HG02642 (cell line): ENCODE results near the gene KRT6B.

ENCODE experiments used
- ATAC-seq: cut with Tn5 transposase; IDR thresholded peaks from one replicate; pipeline ENCODE4 v1.9.1; 2021; ENCODE audit warnings: mild to moderate bottlenecking; ENCODE audit not compliant: unreplicated experiment, poor library complexity

Gene KRT6B

DNA sequence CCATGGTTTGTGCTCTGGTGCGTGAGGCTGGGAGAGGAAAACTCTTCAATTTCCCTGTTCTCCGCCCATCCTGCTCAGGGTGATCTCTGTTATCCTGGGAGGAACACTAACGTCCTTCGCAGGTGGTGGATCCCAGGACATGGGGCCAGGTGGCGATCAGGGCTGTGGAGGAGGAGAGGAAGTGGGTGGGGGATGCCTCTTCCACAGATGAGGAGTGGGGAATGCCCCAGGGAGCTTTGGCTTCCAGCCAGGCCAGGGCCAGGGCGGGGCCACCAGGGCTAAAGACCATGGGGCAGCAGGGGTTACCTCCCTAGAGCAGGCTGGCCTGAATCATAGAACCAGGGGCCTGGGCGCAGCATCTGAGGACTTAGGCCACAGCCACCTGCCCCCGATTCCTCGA is 14.4 kb downstream of the KRT6B start:
- ATAC-seq = no peak

DNA sequence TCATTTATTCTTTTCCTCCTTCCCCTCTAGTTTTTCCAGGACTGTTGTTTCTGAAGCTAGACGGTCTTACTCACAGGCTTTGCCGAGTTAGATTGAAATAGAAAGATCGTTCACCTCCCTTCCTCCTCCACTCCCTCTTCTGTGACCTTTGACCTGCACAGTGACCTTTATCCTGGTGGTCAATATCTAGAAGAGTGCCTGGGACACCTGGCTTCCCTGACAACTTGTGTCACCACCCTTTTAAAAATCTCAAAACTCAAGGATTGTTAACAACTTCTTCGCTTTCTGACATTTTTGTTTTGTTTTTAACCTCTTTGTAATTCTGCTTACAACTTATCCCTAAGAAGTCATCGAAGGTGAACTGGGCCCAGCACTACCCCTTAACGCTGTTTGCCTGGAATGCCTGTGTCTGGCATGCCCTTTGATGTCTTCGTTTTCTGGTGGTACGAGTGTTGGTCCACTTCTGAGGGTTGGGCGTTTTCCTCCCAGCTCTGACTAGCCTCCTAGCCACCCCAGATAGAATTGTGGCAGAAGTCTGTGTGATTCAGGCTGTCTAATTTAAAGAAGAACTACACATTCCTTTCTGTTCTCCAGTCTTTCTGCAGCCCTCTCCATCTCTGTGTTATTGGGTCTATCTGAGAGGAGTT is 15.0 kb downstream of the KRT6B start:
- no peak for ATAC-seq

DNA sequence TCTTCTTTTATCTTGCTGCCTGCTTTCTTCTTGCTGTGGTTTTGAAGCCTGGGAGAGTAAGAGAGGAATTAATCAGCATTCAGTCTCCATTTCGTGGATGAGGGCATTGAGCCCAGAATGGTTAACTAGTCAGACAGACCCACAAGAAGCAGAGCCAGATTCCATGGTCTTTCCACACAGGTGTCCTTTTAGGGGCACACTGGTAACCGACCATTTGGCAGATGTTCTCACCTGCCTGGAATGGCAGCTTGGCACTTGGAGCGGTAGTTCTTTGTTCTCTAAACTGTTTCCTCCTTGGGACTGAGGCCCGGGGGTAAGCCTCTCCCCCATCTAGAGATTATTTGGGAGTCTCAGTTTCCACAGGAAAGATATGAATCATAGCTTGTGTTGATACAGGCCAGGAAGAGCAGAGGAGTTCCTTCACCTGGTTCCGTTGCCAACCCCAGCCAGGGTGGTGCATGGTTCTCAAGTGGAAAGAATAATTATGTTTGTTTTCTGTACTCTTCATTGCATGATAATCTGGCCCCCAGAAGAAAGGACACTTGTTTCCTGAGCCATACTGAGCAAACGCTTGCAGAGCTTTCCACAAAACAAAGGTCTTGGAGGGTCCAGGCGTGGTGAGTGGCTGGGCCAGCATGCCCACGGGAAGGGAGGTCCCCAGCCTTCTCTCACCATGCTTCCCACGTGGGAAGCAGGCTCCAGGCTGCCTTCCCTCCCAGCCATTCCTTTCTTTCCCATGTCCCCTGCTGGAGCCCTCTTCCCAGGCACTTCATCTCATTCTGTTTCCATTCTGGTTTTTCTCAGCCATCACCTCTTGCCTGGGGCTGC is 15.7 kb downstream of the KRT6B start:
- no peak for ATAC-seq

DNA sequence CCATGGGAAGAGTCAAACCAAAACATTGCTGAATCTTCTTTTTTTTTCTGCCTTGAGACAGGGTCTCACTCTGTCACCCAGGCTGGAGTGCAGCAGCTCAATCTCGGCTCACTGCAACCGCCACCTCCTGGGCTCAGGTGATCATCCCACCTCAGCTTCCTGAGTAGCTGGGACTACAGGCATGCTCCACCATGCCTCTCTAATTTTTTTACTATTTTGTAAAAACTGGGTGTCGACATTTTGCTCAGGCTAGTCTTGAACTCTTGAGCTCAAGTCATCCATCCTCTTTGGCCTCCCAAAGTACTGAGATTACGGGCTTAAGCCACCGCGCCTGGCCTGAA is 16.3 kb downstream of the KRT6B start:
- ATAC-seq = no peak

- no peak for ATAC-seq
Observed at GRCh38 chr12:52434760-52435530, 17.0 kb downstream of the KRT6B start.

DNA sequence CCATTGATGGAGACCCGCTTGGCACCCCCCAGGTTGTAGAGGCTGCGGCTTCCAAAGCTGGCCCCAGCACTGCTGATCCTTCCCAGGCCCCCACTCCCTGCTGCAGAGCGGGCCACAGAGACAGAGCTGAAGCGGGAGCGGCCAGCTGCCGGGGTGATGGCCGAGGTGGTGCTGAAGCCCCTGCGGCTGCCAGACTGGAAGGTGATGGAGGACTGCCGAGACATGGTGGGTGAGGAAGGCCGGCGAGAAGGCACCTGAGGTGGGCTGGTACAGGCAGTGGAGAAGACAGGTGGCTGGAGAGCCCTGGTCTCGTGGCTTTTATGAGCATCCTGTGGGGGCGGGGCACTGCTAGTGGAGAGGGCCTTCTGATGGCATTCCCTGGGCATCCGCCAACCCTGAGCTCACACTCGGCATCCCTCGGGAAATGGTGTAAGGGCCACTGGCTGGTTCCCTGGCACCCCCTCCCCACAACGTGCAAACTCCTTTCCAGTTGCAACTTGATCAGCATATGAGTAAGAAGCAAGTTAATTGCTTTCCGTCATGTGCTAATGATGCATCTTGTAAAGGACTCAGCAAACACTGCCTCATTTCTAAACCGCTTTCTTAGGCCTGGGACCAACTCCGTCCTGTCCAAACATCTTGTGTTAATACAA is 17.7 kb downstream of the KRT6B start, which contains the start of gene KRT75:
Gene KRT75 (minus strand): TSS at position 291 of the 653 bp plus-strand sequence. CDS start 67 bp downstream, at position 224.
- ATAC-seq = no peak

DNA sequence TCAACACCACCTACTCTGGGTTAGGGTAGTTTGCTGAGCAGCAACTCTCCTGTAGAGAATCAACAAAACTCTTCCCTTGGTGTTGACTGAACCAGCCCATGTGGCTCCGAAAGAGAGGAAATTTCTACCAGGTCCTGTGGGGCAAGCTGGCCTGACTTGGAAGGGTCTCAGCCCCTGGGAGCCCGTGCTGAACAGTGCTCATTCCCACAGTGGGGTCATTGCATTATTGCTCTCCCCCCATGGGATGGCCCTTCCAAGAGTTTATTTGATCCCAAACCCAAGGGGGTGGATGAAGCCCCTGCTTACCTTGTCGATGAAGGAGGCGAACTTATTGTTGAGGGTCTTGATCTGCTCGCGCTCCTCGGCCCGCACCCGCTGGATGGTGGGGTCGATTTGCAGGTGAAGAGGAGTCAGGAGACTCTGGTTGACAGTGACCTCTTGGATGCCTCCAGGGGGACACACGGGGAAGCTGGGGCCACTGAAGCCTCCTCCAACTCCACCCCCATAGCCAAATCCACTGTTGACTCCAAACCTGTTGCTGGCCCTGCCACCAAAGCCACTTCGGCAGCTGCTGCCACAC is 18.4 kb downstream of the KRT6B start:
- ATAC-seq = no peak

DNA sequence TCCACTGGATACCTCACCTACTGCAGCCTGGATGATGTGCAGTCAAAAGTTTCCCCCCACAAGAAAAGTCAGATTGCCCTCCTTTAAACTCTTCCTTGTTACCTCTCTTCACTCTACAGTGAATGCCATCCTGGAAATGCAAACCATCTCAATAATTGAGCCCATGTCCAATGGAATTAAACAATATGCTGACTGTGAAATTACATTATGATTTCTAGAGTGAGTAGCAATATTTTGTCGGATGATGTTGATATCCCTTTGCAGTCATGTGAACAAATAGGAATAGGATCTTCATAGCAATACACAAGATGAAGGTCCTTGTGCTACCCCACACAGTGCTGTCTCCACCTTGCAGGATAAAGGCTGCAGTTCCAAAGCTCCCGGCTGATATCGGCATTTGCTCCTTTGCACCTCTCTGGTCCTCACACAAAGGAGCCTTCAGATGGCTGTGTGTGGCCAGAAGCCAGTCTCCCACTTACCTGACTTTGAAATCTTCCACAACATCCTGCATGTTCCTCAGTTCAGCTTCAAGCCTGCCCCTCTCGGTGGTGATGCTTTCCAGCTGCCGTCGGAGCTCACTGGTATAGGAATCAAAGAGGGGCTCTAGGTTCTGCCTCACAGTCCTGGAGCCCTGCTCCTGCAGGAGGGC is 19.3 kb downstream of the KRT6B start:
- ATAC-seq = no peak

DNA sequence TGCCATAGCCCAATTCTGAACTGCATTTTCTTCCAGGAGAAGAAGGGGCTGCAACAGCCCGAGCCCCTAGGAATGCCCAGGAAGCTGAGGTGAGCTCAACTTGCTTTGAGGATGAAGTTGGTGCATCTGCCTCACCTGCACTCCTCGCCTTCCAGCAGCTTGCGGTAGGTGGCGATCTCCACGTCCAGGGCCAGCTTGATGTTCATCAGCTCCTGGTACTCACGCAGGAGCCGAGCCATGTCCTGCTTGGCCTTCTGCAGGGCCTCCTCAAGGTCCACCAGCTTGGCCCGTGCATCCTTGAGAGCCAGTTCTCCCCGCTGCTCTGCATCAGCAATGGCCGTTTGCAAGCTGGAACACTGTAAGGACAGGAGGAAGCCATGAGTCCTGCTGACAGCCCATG is 23.8 kb downstream of the KRT6B start:
- no peak for ATAC-seq

DNA sequence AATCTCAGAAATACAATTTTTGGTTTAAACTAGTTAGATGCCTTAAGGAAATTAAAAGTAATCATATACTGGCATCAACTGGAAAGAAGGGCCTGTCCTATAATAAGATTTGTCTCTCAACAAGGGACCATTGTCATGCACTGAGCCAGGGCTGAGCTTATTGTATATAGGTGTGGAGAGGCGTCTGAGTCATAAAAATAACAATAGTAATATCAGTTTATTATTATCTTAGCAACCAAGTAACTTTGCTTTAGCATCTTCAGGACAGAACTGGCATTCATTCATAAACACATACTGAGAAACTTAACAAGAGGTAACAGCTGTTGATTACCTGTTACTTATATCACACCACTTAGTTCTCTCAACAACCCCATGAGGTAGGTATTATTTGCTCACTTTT is 24.9 kb downstream of the KRT6B start:
- no peak for ATAC-seq

DNA sequence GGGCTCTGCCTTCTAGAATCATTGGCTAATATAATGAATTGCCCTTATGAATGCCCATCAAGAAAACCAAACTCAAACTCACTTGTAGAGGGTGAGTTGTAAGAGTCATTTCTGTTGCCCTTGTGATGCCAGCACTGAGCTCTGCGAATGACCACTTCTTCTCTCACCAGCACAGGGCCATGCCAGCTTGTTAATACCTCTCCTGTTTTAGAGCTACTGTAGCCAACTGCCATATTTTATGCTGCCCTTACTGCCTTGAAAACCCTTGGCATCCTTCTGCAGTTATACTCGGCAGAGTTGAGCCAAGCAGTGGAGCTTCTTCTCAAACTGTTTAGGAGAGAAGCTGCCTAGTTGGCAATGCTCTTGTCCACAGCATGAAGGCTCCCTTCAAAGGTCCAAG is 25.9 kb downstream of the KRT6B start:
- ATAC-seq = no peak

DNA sequence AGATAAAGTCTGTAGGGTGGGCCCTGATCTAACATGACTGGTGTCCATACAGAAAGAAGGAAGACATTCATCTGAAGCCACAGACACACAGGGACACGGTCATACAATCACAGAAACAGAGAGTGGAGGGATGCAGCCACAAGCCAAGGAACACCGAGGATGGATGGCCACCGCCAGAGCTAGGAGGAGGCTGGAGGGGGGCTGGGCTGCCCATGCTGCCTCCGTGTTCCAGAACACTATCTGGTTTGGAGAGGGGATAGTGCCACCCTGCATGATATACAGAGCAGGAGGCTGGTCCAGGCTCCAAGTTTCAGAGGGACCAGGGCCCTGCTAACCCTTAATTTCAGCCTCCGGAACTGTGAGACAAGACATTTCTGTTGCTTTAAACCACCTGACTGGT is 26.5 kb downstream of the KRT6B start:
- ATAC-seq = no peak

GRCh38 chr12:52423661-52424500 is 28.1 kb downstream of the KRT6B start:
- no peak for ATAC-seq

DNA sequence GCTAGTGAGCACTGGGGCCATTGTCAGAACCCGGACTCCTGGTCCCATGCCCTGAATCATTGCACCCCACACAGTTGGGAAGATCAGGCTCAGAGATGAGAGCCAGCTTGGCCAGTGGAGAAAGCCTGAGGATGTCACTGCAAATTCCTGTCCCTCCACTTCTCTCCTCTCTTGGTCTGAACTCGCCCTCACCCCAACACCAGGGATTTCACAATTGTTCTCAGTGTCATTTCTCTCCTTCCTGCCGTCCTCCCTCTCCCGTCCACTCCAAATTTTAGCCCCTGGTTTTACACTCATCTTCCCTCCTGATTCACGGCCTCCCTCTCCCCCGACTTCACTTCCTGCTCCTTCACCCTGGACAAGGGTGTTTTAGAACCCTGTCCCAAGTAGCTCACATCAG is 28.9 kb downstream of the KRT6B start:
- ATAC-seq = no peak

DNA sequence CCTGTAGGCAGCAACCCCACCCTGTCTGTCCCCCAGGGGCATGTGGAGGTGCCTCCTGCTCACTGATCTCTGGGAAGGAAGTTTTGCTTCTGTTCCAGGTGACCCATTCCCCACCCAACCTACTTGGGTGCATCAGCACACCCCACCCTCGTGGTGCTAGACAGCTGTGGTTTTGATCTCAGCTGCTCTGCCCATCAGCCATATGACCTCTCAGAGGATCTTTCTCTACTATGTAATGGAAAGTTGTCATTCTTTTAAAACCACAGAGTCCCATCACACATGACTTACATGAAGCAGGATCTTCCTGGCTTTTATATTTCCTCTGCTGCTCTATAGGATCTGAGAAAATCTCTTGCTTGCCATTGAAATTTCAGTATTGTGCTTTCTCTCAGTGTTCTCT is 32.3 kb downstream of the KRT6B start:
- ATAC-seq = no peak

GRCh38 chr12:52418576-52419110 is 33.3 kb downstream of the KRT6B start:
- no peak for ATAC-seq

GRCh38 chr12:52417740-52418139 is 34.2 kb downstream of the KRT6B start:
- ATAC-seq = no peak

DNA sequence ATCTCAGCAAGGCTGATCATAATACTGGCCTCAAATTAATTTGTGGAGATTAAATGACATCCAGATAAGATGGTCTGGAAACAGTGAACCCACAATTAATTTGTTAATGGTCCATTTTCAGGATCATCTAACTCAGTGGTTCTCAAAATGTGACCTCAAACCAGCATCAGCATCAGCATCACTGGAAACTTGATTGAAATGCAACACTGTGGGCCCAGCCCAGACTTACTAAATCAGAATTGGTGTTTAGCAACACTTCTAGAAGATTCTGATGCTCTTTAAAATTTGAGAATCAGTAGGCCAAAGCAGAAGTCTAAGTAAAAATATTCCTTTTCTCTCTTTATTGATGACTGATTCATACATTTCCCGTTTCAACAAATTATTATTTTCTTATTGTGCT is 35.2 kb downstream of the KRT6B start:
- no peak for ATAC-seq
